Measurements from ENCODE around the gene PCED1A.

DNA sequence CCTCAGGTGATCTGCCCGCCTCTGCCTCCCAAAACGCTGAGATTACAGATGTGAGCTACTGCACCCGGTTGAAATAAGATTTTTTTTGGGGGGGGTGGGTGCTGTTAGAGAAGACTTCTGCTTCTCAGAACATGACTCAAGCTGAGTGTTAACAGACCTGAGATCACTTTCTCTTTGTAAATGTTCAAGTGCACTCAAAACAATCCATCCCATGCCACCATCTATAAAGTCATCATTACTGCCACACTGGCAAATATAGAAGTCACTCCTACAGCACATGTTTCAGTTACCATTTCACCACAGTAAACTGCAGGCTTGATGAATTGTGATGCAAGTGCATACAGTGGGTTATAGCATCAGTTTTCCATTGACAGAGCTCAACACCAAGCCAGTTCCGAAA lies 9.1 kb upstream of the PCED1A start:
- TF ChIP-seq, protein P1, sequence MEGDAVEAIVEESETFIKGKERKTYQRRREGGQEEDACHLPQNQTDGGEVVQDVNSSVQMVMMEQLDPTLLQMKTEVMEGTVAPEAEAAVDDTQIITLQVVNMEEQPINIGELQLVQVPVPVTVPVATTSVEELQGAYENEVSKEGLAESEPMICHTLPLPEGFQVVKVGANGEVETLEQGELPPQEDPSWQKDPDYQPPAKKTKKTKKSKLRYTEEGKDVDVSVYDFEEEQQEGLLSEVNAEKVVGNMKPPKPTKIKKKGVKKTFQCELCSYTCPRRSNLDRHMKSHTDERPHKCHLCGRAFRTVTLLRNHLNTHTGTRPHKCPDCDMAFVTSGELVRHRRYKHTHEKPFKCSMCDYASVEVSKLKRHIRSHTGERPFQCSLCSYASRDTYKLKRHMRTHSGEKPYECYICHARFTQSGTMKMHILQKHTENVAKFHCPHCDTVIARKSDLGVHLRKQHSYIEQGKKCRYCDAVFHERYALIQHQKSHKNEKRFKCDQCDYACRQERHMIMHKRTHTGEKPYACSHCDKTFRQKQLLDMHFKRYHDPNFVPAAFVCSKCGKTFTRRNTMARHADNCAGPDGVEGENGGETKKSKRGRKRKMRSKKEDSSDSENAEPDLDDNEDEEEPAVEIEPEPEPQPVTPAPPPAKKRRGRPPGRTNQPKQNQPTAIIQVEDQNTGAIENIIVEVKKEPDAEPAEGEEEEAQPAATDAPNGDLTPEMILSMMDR (IDR thresholded peaks at IDR 0.05 in 4 of 5, conservative IDR thresholded peaks at IDR 0.05 in 1 of 5): no peak
- no peak for TF ChIP-seq POLR2A (IDR thresholded peaks at IDR 0.05)
